ENCODE data around the gene COX7C. TPM values are rescaled to one million over a fixed set of nuclear protein-coding genes. Genes with fewer than 3 reads are reported as not detected.

Gene COX7C
- total and polyA plus RNA-seq, 2 donors (not counting 1 experiment from before 2014, with no cell fraction given) = 338 to 346 TPM

DNA sequence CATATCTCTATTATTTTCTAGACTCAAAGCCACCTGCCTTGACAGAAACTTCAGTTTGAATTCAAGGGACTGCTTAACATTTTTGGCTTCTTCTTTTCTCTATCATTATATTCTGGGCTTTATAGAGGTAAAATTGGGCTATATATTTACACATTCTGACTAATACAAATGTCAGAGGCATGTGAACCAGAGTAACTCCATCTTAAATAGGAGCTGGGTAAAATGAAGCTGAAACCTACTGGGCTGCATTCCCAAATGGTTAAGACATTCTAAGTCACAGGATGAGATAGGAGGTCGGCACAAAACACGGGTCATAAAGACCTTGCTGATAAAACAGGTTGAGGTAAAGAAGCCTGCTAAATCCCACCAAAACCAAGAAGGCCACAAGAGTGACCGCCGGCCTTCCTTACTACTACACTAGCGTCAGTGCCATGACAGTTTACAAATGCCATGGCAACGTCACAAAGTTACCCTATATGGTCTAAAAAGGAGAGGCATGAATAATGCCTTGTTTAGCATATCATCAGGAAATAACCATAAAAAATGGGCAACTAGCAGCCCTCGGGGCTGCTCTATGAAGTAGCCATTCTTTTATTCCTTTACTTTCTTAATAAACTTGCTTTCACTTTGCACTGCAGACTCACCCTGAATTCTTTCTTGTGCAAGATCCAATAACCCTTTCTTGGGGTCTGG is 44.8 kb upstream of the COX7C start:
- H3K27ac ChIP-seq (ENCODE audit: low read length in 2 of 2) = no peak overlapping the region
- no peaks in the 10 kb centered on the region for H3K9me3 Mint-ChIP-seq (ENCODE audit: insufficient read depth)
- no peaks in the 10 kb centered on the region for H3K4me1 ChIP-seq (ENCODE audit: control insufficient read depth in 2 of 2, insufficient read depth in 2 of 2, low read length in 2 of 2)
- peaks cover 0 to 3% (median 0%) of the 10 kb centered on the region in 3 donors for H3K9me3 ChIP-seq (ENCODE audit: control extremely low read depth in 1 of 3, control insufficient read depth in 2 of 3, insufficient read depth in 1 of 3, low read length in 2 of 3)
- H3K4me3 ChIP-seq (ENCODE audit: control extremely low read depth in 1 of 5, extremely low read depth in 1 of 5, insufficient read depth in 1 of 5, low read depth in 2 of 5, low read length in 4 of 5) = no peak overlapping the region
- intact Hi-C loops (cut with micrococcal nuclease) = no loop called here
- H2AFZ ChIP-seq (ENCODE audit: insufficient read depth, low read depth, low read length, poor library complexity, severe bottlenecking) = no peak overlapping the region
- no peak overlapping the region for H3K4me2 ChIP-seq (replicated peaks; ENCODE audit: low read depth, low read length, poor library complexity, severe bottlenecking)
- 100% methylated on average over 2 of the region's 7 CpGs for WGBS (ENCODE audit: insufficient coverage)
- DNase-seq = no peak
- no peaks in the 10 kb centered on the region for H3K79me2 ChIP-seq (ENCODE audit: control insufficient read depth, insufficient read depth, low read length)
- no peaks in the 10 kb centered on the region for H3K4me1 Mint-ChIP-seq
- no peaks in the 10 kb centered on the region for H3K27me3 ChIP-seq (replicated peaks in 1 of 4; ENCODE audit: control extremely low read depth in 1 of 4, control insufficient read depth in 3 of 4, insufficient read depth in 4 of 4, low read length in 3 of 4)
- H3K9ac ChIP-seq (ENCODE audit: low read length) = no peak overlapping the region
- ChIA-PET POLR2A (no interaction called here), CTCF (no interaction called here)
- no peaks in the 10 kb centered on the region for H3K36me3 ChIP-seq (replicated peaks in 1 of 2; ENCODE audit: control extremely low read depth in 1 of 2, control insufficient read depth in 1 of 2, extremely low read depth in 1 of 2, insufficient read depth in 2 of 2, low read length in 1 of 2)
- no peak overlapping the region for H3K27ac Mint-ChIP-seq
- H3K27me3 Mint-ChIP-seq = no peaks in the 10 kb centered on the region
- no peak for TF ChIP-seq EZH2 (IDR thresholded peaks at IDR 0.05; ENCODE audit: borderline replicate concordance, insufficient read depth, low read depth, low read length, poor library complexity, severe bottlenecking)
- TF ChIP-seq, protein P1, sequence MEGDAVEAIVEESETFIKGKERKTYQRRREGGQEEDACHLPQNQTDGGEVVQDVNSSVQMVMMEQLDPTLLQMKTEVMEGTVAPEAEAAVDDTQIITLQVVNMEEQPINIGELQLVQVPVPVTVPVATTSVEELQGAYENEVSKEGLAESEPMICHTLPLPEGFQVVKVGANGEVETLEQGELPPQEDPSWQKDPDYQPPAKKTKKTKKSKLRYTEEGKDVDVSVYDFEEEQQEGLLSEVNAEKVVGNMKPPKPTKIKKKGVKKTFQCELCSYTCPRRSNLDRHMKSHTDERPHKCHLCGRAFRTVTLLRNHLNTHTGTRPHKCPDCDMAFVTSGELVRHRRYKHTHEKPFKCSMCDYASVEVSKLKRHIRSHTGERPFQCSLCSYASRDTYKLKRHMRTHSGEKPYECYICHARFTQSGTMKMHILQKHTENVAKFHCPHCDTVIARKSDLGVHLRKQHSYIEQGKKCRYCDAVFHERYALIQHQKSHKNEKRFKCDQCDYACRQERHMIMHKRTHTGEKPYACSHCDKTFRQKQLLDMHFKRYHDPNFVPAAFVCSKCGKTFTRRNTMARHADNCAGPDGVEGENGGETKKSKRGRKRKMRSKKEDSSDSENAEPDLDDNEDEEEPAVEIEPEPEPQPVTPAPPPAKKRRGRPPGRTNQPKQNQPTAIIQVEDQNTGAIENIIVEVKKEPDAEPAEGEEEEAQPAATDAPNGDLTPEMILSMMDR (IDR thresholded peaks at IDR 0.05) = no peak
- no peaks in the 10 kb centered on the region for H4K20me1 ChIP-seq (ENCODE audit: control insufficient read depth, insufficient read depth, low read length, poor library complexity, severe bottlenecking)
- H3K4me3 Mint-ChIP-seq = no peak overlapping the region
- ATAC-seq (ENCODE audit: low read depth) = no peak

DNA sequence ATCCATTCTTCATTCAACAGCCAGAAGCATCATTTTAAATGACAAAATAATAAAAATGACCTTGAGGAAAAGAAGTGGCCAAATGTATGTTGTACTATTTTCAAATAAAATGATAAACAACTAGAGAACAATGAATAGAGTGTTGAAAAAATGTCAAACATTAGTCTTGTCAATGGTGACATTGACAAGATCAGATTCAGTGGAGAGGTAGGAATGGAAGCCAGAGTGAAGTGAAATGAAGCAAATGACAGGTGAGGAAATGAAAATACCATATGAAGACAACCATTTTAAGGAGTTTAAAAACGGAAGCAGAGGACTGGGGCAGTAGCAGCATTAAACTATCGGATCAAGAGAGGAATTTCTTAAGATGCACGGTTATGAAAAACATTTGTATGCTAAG is 38.2 kb upstream of the COX7C start:
- Mint-ChIP-seq H3K4me3 (no peak overlapping the region), H3K9me3 (ENCODE audit: insufficient read depth) (no peaks in the 10 kb centered on the region), H3K27me3 (peaks cover 7% of the 10 kb centered on the region), H3K27ac (no peak overlapping the region), H3K4me1 (no peaks in the 10 kb centered on the region)
- H3K4me1 ChIP-seq (ENCODE audit: control insufficient read depth in 2 of 2, insufficient read depth in 2 of 2, low read length in 2 of 2) = no peaks in the 10 kb centered on the region
- no peak overlapping the region for H3K27ac ChIP-seq (ENCODE audit: low read length in 2 of 2)
- H3K27me3 ChIP-seq (replicated peaks in 1 of 4; ENCODE audit: control extremely low read depth in 1 of 4, control insufficient read depth in 3 of 4, insufficient read depth in 4 of 4, low read length in 3 of 4) = no peaks in the 10 kb centered on the region
- H3K9ac ChIP-seq (ENCODE audit: low read length) = no peak overlapping the region
- DNase-seq (no peak), ATAC-seq (ENCODE audit: low read depth) (no peak)
- H3K4me3 ChIP-seq (ENCODE audit: control extremely low read depth in 1 of 5, extremely low read depth in 1 of 5, insufficient read depth in 1 of 5, low read depth in 2 of 5, low read length in 4 of 5) = no peak overlapping the region
- no peaks in the 10 kb centered on the region for H3K79me2 ChIP-seq (ENCODE audit: control insufficient read depth, insufficient read depth, low read length)
- no peaks in the 10 kb centered on the region for H4K20me1 ChIP-seq (ENCODE audit: control insufficient read depth, insufficient read depth, low read length, poor library complexity, severe bottlenecking)
- no peak overlapping the region for H3K4me2 ChIP-seq (replicated peaks; ENCODE audit: low read depth, low read length, poor library complexity, severe bottlenecking)
- TF ChIP-seq, protein P1 (IDR thresholded peaks at IDR 0.05) = no peak
- no peak for TF ChIP-seq EZH2 (IDR thresholded peaks at IDR 0.05; ENCODE audit: borderline replicate concordance, insufficient read depth, low read depth, low read length, poor library complexity, severe bottlenecking)
- no peaks in the 10 kb centered on the region for H3K36me3 ChIP-seq (replicated peaks in 1 of 2; ENCODE audit: control extremely low read depth in 1 of 2, control insufficient read depth in 1 of 2, extremely low read depth in 1 of 2, insufficient read depth in 2 of 2, low read length in 1 of 2)
- intact Hi-C loops (cut with micrococcal nuclease) = no loop called here
- H3K9me3 ChIP-seq (ENCODE audit: control extremely low read depth in 1 of 3, control insufficient read depth in 2 of 3, insufficient read depth in 1 of 3, low read length in 2 of 3) = no peaks in the 10 kb centered on the region
- H2AFZ ChIP-seq (ENCODE audit: insufficient read depth, low read depth, low read length, poor library complexity, severe bottlenecking) = no peak overlapping the region
- POLR2A ChIA-PET = no interaction called here
- 91% methylated on average over 3 of the region's 3 CpGs for WGBS (ENCODE audit: insufficient coverage)
- CTCF ChIA-PET = no interaction called here
